Natural killer cell treated with Interleukin-12 subunit alpha and Interleukin-12 subunit beta and Interleukin-15 and Interleukin-18, amount 100 ng/mL, for 72 hours (primary cell): Measurements from ENCODE around the gene ADA. TPM values are rescaled to one million over a fixed set of nuclear protein-coding genes. Genes with fewer than 3 reads are reported as not detected.

Experiments
- ATAC-seq, 2 donors: fragments of 150-1000 bp; cut with Tn5 transposase in 1 of 2; sonication (Bioruptor Pico), chemical (Tn5 transposase) in 1 of 2; 2 replicates each; pipeline ENCODE4 v1.10.0; 2021
- DNase-seq: peaks from one replicate; pipeline ENCODE4 v3.0.0; 2022; ENCODE audit warnings: low spot score
- H3K27ac Mint-ChIP-seq, 2 donors: 1 replicate in 1 of 2; 2 replicates in 1 of 2; pipeline ENCODE4 v1.8.0; 2022; ENCODE audit warnings: mixed read lengths in 2 of 2, mild to moderate bottlenecking in 1 of 2, moderate library complexity in 1 of 2
- H3K27me3 Mint-ChIP-seq, 2 donors: 1 replicate in 1 of 2; 2 replicates in 1 of 2; pipeline ENCODE4 v1.8.0; 2022; ENCODE audit warnings: mixed read lengths in 2 of 2
- H3K36me3 Mint-ChIP-seq: one replicate; pipeline ENCODE4 v1.8.0; 2022; ENCODE audit warnings: mixed read lengths
- H3K4me1 Mint-ChIP-seq, 2 donors: 1 replicate in 1 of 2; 2 replicates in 1 of 2; pipeline ENCODE4 v1.8.0; 2022; ENCODE audit warnings: low read depth in 2 of 2, mixed read lengths in 2 of 2, mild to moderate bottlenecking in 1 of 2
- H3K4me3 Mint-ChIP-seq: one replicate; pipeline ENCODE4 v1.8.0; 2022; ENCODE audit warnings: mixed read lengths
- H3K9me3 Mint-ChIP-seq: 2 replicates; pipeline ENCODE4 v1.8.0; 2022; ENCODE audit warnings: mixed read lengths
- total RNA-seq, 2 donors: library from RNA; stranded (reverse); gene quantifications; one replicate each; pipeline ENCODE4 v1.2.3, GENCODE V29; 2022

The ADA gene
- total RNA-seq, 2 donors from 2014 or later = 31.9 to 42.7 TPM

- Mint-ChIP-seq H3K27ac (no peak overlapping the region), H3K4me1 (peaks cover 28 to 34% of the 10 kb centered on the region in 2 donors), H3K36me3 (no peaks in the 10 kb centered on the region), H3K27me3 (no peaks in the 10 kb centered on the region), H3K4me3 (no peak overlapping the region), H3K9me3 (no peaks in the 10 kb centered on the region)
- ATAC-seq (no peak), DNase-seq (no peak)
Measured at GRCh38 chr20:44574372-44574771, 77.1 kb downstream of the ADA start.

GRCh38 chr20:44573501-44573869 is 78.0 kb downstream of the ADA start:
- no peak for ATAC-seq
- Mint-ChIP-seq H3K9me3 (no peaks in the 10 kb centered on the region), H3K36me3 (no peaks in the 10 kb centered on the region), H3K27ac (no peak overlapping the region), H3K27me3 (no peaks in the 10 kb centered on the region), H3K4me3 (no peak overlapping the region), H3K4me1 (peaks cover 26 to 28% of the 10 kb centered on the region in 2 donors)
- no peak for DNase-seq

DNA sequence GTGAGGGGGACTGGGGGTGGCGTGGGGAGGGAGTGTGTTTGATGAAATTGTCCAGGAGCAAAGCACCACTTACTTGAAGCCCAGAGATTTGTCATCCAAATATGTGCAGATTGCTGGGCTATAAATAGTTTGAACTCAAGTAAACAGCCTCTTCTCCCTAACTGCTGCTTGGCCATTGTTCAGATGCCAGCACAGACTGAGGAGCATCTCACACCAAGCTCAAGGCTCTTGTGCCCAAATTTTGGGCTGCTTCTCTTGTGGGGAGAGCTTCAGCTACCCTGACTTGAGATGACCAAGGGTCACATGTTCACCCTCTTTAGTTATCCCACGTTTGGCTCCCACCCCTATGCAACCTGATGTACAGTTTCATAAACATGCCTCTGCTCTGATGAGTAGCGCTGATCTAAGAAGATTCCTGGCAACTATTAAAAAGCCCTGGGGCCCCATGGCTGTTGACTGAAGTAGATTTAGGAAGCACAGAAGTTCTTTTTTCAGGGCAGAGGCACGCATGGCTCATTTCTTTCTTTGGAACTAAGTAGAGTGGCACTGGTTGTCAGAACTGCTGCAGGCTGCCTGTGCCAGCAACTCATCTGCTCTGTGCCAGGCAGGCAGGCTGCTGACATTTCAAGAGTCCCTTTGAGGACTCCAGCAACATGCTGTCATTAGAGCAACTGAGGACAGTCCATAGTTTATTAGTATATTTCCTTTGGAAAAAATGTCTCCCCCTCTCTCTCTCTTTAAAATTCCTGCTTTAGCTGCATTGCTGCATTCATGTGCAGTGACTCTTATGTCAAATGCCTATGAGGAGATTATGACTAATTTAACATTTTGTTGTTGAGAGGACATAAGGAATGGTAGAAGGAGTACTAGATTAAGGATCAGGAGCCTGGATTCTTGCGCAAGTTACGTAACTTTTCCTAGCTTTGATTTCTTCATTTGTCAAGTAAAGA is 78.7 kb downstream of the ADA start:
- H3K27me3 Mint-ChIP-seq = no peaks in the 10 kb centered on the region
- no peak for DNase-seq
- H3K9me3 Mint-ChIP-seq = no peaks in the 10 kb centered on the region
- H3K27ac Mint-ChIP-seq = no peak overlapping the region
- H3K4me1 Mint-ChIP-seq = peaks cover 24 to 26% of the 10 kb centered on the region in 2 donors
- H3K4me3 Mint-ChIP-seq = no peak overlapping the region
- no peaks in the 10 kb centered on the region for H3K36me3 Mint-ChIP-seq
- ATAC-seq = no peak

DNA sequence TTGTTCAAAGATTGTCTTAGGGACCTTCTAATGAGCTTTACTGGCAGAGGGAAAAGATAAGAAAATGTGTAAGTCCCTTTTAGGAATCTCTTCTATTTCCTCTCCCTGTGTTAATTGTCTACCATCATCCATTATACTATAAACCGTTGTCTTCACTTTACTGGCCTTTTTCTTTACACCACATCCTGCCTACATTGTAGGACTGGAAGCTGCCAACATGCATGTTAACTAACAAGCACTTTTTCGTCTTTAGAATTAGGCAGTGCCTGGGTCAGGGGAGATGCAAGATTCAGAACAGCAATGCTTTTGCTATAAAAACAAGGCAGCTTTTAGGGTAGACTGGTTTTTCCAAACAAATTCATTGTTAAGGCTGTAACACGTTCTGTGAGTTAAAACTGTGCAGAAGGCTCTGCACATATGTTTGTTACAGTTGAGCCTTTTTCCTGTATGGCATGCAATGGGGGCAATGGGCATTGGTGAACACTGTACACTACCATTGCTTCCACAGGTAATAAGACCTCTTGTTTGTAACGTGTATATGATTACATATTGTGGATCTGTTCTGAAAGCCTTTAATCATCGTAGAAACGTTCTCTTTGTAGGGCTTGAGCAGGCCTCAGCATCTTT is 80.0 kb downstream of the ADA start:
- Mint-ChIP-seq H3K4me1 (peaks cover 17% of the 10 kb centered on the region in 2 donors), H3K36me3 (no peaks in the 10 kb centered on the region), H3K4me3 (no peak overlapping the region), H3K27me3 (peaks cover 0 to 2% of the 10 kb centered on the region in 2 donors), H3K9me3 (no peaks in the 10 kb centered on the region), H3K27ac (no peak overlapping the region)
- DNase-seq = no peak
- ATAC-seq = no peak

GRCh38 chr20:44570367-44570766 is 81.1 kb downstream of the ADA start:
- DNase-seq (no peak), ATAC-seq (no peak)
- Mint-ChIP-seq H3K9me3 (no peaks in the 10 kb centered on the region), H3K4me1 (peaks cover 9 to 10% of the 10 kb centered on the region in 2 donors), H3K4me3 (no peak overlapping the region), H3K36me3 (no peaks in the 10 kb centered on the region), H3K27ac (no peak overlapping the region), H3K27me3 (peaks cover 0 to 2% of the 10 kb centered on the region in 2 donors)

Other genes with a start within 250 kb of the ADA start
- 10 to 100 TPM; 19.7 to 36.1 TPM for gene TTPAL, start 175.8 kb downstream of the ADA start, total RNA-seq
- gene SERINC3, start 129.6 kb downstream of the ADA start, total RNA-seq = 10 to 100 TPM; 46.7 to 83.8 TPM
- gene PKIG, start 69.1 kb downstream of the ADA start, total RNA-seq = 1 to 10 TPM; 2.4 to 3.4 TPM
- not detected for gene CCN5, start 63.7 kb upstream of the ADA start, total RNA-seq
- gene KCNK15, start 94.2 kb upstream of the ADA start, total RNA-seq = under 1 TPM; 0.28 to 0.50 TPM
- gene RIMS4, start 158.8 kb upstream of the ADA start, total RNA-seq = not detected
- 100 to 1,000 TPM; 189 to 283 TPM for gene YWHAB, start 234.0 kb upstream of the ADA start, total RNA-seq